Muscle of back (tissue), 11 donors: ENCODE measurements around the gene CBX8. TPM values are rescaled to one million over a fixed set of nuclear protein-coding genes. Genes with fewer than 3 reads are reported as not detected.
A peak's percentile ranks its signal among the peaks of the same experiment; 100 is the strongest.
"Not testable (repeated sequence)": the region's sequence is repeated elsewhere in the genome, so short reads cannot be mapped to it uniquely, and the experiment has no call there.

Experiments
- DNase-seq, 3 donors: peaks; one replicate each; pipeline versions ENCODE4 v3.0.0 to v3.0.0-alpha.2; 2013
- polyA plus RNA-seq, 10 donors: library from polyadenylated mRNA; unstranded; fragments of 120-200 nt; gene quantifications; one replicate each; pipeline ENCODE4 v1.2.1, GENCODE V29; 2013; ENCODE audit not compliant: insufficient read length in 10 of 10

The CBX8 gene
- polyA plus RNA-seq, 10 donors: 3.5 to 7.4 (median 5.5) TPM

DNA sequence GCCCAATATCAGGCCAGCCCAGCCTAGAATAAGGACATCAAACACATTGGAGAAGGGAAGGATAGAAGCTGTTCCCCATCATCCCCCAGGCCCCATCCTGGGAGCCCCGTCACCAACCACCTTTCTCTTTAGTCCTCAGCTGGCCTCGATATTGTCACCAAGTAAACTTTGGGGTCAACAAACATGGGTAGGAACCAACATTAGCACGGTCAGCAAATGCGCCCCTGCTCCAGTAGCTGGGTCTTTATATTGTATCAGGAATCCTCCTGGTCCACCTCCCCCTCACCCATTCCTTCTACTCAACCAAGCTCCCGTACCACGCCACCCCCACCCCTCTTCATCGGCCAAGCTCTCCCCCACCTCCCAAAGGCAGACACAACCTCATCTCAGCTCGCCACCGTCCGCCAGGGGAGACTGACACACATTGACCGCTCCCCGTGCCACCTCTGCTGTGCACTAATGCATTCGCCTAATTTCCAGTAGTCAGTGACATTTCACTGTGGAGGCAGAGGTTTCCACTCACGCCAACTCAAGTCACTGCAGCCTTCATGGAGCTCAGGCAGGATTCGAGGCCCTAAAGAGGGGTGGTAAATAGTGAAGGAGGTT lies 39.6 kb downstream of the CBX8 start:
- DNase-seq: no peak

DNA sequence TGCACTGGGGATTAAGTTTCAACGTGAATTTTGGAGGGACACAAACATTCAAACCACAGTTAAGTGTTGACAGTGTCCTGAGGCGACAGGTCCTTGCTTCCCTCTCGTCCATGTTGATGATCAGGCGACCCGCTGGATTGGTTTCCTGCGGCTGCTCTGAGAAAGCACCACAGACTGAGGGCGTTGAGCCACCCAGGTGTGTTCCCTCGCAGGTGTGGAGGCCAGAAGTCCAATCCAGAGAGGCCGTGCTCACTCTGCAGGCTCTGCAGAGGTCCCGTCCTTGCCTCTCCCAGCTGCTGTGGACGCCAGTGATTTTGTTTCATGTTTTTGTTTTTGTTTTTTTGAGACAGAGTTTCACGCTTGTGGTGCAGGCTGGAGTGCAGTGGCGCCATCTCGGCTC lies 41.3 kb downstream of the CBX8 start:
- no peak for DNase-seq

DNA sequence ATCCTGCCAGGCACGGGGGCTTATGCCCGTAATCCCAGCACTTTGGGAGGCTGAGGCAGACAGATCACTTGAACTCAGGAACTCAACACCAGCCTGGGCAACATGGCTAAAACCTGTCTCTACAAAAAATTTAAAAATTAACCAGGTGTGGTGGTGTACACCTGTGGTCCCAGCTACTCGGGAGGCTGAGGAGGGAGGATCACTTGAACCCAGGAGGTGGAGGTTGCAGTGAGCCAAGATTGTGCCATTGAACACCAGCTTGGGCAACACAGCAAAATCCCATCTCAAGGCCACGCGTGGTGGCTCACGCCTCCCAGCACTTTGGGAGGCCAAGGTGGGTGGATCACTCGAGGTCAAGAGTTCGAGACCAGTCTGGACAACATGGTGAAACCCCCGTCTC lies 42.0 kb downstream of the CBX8 start:
- not testable (repeated sequence) for DNase-seq

DNA sequence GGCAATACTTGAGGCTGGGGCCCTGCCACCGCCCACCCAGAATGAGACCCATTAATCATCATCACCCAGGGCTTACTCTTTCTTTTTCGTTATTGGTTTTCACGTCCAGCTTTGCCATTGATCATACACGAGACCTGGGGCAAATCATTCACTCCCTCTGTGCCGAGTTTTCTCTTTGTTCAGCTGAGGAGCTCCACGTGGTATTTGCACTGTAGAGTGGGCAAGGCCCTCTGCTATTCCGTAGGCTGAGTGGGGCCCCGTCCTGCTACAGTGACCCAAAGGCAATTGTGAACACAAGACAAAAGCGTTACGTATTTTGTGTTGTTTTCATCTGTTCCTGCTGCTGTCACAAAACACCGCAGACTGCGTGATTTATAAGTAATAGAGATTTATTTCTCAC lies 42.5 kb downstream of the CBX8 start:
- DNase-seq: no peak

DNA sequence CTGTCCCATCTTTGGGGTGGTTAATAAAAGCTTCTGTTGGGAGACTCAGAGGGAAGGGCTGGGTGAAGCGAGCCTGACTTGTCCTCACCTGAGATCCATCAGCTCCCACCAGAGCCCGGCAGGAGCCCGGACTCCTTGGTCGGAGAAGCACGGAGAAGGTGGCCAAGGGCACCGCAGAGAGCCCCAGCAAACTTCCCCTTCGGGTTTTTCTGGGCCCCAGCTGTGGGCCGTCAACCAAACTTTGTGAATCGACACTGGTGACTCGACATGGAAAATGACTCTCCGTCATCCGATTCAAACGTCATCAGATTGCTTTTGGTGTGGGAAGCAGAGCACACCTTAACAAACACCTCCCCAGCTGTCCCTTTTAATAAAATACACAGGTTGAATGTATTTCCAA lies 44.7 kb downstream of the CBX8 start:
- DNase-seq: no peak

DNA sequence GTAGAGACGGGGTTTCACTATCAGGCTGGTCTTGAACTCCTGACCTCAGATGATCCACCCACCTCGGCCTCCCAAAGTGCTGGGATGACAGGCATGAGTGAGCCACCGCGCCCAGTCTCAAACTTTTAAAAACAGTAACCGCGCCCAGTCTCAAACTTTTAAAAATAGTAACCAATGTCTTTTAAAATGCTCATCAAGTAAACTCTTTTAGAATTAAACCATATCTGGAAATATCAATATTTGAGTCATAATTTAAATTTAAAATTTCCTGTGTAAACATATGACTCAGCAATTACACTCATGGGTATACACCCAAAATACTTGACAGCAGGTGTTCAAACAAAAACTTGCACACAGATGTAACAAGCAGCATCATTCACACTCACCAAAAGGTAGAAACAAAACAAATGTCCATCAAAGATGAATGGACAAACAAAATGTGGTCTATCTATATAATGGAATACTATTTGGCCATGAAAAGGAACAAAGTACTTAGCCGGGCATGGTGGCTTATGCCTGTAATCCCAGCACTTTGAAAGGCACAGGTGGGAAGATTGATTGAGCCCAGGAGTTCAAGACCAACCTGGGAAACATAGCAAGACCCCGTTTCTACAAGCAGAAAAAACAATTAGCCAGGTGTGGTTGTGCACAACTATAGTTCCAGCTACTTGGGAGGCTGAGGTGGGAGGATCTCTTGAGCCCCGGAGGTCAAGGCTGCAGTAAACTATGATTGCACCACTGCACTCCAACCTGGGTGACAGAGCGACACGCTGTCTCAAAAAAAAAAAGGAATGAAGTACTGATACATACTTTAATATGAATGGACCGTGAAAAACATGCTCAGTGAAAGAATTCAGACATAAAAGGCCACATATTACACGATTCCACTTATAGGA lies 46.0 kb downstream of the CBX8 start:
- no peak for DNase-seq

DNA sequence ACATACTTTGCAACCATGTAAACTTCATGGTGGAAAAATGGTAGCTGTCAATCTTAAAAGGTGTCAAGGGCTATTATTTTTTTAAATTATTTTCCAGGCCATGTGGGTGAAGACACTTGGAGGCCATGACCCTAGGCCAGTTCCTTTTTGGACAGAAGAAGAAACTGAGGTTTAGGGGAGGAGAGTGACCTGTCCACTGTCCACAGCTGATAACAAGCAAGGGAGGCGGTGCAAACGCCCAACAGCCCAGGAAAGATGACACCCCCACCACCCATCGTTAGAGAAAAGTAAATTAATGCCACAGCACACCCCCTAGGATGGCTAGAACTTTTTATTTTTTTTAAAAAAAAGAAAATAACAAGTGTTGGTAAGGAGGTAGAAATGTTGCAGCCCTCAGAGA lies 46.9 kb downstream of the CBX8 start:
- DNase-seq: no peak

DNA sequence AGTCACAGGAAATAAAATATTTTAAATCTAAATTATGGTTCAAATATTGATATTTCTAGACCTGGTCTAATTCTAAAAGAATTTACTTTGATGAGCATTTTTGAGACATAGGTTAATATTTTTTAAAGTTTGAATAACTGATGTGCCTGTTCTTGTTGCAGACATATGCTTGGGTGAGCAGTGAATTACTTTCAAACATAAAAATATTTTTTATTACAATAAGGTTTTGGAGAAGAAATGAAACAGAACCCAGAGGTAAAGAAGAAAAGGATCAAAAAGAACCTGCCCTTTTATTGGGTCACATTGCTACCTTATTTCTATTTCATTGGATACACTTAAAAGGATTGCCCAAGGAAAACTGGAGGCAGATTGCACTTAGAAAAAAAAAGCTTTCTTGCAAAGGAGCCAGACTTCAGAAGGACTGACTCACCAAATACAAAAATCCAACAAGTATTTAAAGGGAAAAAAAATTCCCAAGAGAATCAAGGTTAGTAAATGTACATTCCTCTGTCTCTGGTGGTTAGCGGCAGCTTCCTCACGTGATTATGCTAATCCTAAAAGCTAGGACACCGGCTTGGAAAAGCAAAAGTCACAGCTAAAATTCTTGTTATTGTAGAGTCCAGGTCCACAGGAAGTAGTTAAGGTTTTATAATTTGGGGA lies 47.6 kb downstream of the CBX8 start:
- peak in 1 of 3 donors; percentile 29 for DNase-seq

DNA sequence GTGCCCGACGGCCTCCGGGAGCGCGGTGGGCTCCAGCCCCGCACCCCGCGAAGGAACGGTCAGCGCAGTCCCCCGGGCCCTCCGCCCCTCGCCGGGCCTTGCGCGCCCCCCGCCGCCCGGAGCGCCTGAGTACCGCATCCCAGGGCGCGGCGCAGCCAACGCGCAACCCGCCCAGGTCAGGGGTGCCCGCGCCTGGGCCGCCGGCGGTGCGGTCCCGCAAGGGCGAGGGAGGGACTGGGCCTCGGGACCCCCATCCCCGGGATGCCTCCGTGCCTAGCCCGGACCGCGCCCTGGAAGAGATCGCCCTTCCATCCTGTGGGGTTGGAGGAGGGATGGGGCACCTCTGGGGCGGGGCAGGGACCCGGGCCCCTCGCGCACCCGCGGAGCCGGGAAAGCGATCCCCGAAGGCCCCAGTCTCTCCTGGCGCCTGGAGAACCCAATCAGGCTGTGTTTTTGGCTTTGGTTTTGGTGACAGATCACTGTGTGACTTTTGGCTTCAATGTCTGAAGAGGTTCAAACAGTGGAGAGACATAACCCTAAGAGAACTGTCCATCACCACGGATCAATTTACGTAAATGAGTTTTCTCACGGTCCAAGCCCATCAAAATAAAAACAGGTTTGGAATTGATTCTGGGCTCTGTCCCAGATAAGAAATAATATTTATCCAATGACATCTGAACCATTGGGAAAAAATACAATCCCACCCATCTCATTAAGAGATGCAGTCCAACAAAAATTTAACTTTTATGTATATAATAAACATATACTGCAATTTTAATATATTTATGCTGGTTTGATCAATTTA lies 48.4 kb downstream of the CBX8 start:
- no peak for DNase-seq

DNA sequence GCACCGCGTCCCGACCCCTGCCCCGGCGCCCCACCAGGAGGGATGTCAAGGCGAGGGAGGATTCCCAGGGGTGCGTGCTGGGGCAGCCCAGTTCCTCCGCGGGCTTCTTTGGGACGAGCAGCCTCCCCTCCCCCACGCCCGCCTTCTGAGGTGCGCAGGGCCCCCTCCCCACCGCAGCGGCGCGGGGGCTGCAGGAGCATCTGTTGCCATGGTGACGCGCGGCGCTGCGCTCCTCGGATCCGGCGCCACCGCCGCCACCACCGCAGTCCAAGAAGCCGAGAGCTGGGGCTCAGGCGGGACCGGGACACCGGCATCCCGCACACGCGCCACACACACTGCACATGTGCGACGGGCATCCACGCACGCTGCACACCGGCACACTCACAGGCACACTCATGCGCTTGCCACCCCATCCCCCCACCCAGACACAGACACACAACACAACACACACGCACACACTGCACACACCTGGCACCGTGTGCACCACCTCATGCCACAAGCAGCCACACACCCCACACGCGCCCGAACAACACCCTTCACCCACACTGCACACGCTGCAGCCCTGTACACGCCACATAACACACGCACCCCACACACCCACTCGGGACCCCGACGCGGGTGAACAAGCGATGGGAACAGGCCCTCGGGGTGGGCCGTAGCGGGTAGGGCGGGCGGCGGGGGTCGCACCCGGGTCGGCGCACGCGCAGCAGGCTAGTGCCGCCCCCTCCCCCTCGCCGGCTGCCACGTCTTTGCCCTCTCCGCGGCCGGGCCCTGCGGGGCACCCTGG lies 49.2 kb downstream of the CBX8 start:
- DNase-seq: peak in 1 of 3 donors; percentile 25

DNA sequence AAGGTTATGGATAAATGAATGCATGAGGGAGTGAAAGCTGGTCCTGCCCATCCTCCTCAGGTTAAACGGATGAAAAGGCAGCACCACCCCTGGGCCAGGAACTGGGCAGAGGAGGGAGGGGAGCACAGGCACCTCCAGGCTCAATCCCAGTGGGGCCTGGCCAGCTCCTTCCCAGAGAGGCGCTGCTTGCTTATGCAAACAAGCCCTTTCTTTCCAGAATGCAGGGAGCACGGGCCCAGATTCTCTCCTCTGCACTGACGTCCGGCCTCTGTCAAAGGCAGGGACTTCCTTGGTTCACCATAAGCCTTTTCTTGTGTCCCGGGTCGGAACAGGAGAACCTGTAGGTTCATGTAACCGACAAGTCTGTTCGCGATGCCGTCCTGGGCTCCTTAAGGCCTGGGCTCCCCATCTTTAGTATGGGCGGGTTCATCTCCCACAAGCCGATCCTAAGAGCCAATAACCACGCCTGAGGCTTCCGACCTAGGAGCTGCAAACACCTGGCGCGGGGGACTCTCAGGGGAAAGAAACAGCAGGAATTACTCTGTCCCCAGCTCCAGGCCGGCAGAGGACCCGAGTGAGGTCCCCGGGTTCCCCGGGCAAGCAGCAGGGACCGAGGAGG lies 49.9 kb downstream of the CBX8 start:
- peak in 1 of 3 donors; percentile 39 for DNase-seq

DNA sequence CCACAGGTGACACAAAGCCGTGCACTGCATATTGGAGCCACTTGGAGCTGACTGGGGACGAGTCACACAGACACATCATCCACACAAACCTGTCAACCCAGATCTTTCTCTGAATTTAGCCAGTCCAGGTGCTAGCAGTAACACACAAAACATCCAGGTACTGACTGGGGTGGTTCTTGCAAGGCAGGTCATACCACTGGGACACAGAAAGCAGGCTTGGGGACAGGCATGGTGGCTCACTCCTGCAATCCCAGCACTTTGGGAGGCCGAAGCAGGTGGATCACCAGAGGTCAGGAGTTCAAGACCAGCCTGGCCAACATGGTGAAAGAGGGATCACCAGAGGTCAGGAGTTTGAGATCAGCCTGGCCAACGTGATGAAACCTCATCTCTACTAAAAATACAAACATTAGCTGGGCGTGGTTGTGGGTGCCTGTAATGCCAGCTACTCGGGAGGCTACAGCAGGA lies 51.2 kb downstream of the CBX8 start:
- DNase-seq: no peak

DNA sequence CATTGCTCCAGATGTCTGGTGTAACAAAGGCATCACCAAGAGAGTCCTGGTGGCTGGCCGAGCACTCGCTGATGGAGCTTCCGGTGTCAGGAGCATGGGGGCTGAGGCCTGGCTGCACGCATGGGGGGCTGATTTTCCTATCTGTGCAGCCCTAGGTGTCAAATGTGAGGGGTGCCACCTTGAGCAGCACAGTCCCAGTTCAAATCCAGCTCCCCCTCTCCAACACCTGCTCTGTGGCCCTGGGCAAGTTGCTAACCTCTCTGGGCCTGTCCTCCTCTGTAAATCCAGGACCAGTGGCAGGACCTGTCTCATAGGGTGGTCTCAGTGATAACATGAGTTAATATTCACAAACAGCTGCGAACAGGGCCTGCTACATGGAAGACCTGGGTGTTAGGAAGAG lies 53.3 kb downstream of the CBX8 start:
- DNase-seq: no peak

DNA sequence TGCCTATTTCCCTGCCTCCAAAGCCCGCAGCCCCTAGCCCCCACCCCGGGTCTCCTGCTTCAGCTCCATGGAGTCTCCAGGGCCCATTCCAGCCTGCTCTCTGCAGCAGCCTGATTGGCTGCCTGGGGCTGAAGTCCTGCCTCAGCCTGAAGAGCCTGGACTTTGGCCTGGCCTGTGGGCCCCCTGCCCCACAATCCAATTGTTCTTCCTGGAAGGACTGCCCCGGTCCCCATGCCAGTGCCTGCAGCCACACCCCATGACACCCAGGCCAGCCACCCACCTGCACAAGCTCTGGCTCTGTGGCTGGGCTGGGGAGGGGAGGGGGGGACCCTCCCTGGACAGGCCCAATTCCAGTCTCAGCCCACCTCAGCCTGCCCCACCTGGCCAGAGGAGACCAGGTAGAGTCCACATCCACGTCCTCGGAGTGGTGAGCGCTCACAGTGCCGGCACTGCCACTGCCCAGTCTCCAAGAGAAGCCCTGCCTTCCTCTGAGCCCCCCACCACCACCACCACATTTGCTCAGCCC lies 53.9 kb downstream of the CBX8 start:
- DNase-seq: no peak

DNA sequence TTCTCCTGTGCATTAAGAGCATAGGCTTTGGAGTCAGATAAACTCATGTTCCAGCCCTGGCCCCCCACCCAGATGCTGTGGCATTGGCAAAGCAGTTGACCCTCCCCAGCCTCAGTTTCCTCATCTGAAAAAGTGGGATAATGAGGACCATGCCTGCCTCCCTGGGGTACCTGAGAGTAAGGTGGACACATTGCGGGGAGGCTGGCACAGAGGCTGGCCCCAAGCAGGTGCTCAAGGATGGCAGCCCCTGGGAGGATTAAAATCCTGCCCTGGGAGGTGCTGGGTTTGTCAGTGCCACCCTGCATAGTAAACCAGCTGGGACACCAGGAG lies 54.3 kb downstream of the CBX8 start:
- DNase-seq: no peak

Other genes starting within 250 kb of the CBX8 start
- under 1 TPM; 0.33 to 0.96 (median 0.51) TPM for gene RBFOX3, start 186.0 kb downstream of the CBX8 start, polyA plus RNA-seq
- gene ENPP7, start 66.1 kb downstream of the CBX8 start, polyA plus RNA-seq: under 1 TPM in 1 of 10 donors, not detected in 9; 0.15 TPM
- gene CBX2, start 18.9 kb downstream of the CBX8 start, polyA plus RNA-seq: 10 to 100 TPM in 3 of 10 donors, 1 to 10 TPM in 7; 7.6 to 15.9 (median 9.1) TPM
- gene CBX4, start 42.4 kb upstream of the CBX8 start, polyA plus RNA-seq: 10 to 100 TPM in 3 of 10 donors, 1 to 10 TPM in 7; 5.7 to 11.7 (median 8.3) TPM
- gene TBC1D16, start 238.8 kb upstream of the CBX8 start, polyA plus RNA-seq: 10 to 100 TPM; 25.0 to 38.9 (median 29.8) TPM
- 1 to 10 TPM; 2.7 to 8.6 (median 4.2) TPM for gene CCDC40, start 239.6 kb upstream of the CBX8 start, polyA plus RNA-seq